Dedifferentiated amniotic fluid mesenchymal stem cell (primary cell): ENCODE results near the gene CD274.
"Not testable (repeated sequence)": the region's sequence is repeated elsewhere in the genome, so short reads cannot be mapped to it uniquely, and the experiment has no call there.

Experiments
- DNase-seq: peaks from one replicate; pipeline ENCODE4 v3.0.0-alpha.2; 2016; ENCODE audit errors: extremely low spot score

Gene CD274

GRCh38 chr9:5466766-5467165, 16.4 kb downstream of the CD274 start:
- DNase-seq = no peak

GRCh38 chr9:5468850-5469249, 18.5 kb downstream of the CD274 start:
- no peak for DNase-seq

- no peak for DNase-seq
Observed at GRCh38 chr9:5470122-5470521, 19.8 kb downstream of the CD274 start.

- no peak for DNase-seq
Observed at GRCh38 chr9:5470816-5471215, 20.5 kb downstream of the CD274 start.

- DNase-seq = not testable (repeated sequence)
Observed at GRCh38 chr9:5475611-5476010, 25.3 kb downstream of the CD274 start.

- DNase-seq = no peak
Observed at GRCh38 chr9:5478206-5478605, 27.9 kb downstream of the CD274 start.

- no peak for DNase-seq
Observed at GRCh38 chr9:5479994-5480694, 29.8 kb downstream of the CD274 start.

GRCh38 chr9:5480919-5481318, 30.6 kb downstream of the CD274 start:
- no peak for DNase-seq

- no peak for DNase-seq
Observed at GRCh38 chr9:5481322-5482040, 31.1 kb downstream of the CD274 start.

- no peak for DNase-seq
Observed at GRCh38 chr9:5482194-5482593, 31.9 kb downstream of the CD274 start.

- no peak for DNase-seq
Observed at GRCh38 chr9:5483306-5483705, 33.0 kb downstream of the CD274 start.

GRCh38 chr9:5485378-5486085, 35.2 kb downstream of the CD274 start:
- DNase-seq = no peak

GRCh38 chr9:5486988-5487387, 36.6 kb downstream of the CD274 start:
- DNase-seq = no peak

- no peak for DNase-seq
Observed at GRCh38 chr9:5488221-5489008, 38.1 kb downstream of the CD274 start.

GRCh38 chr9:5489630-5490490, 39.5 kb downstream of the CD274 start:
- no peak for DNase-seq

- DNase-seq = no peak
Observed at GRCh38 chr9:5492965-5493678, 42.8 kb downstream of the CD274 start.

- peak; percentile 23 for DNase-seq
Observed at GRCh38 chr9:5493679-5494511, 43.6 kb downstream of the CD274 start.

- DNase-seq = not testable (repeated sequence)
Observed at GRCh38 chr9:5494765-5495164, 44.4 kb downstream of the CD274 start.

- DNase-seq = no peak
Observed at GRCh38 chr9:5499157-5499556, 48.8 kb downstream of the CD274 start.
